ENCODE results near the gene EDEM3. TPM values are rescaled to one million over a fixed set of nuclear protein-coding genes. Genes with fewer than 3 reads are reported as not detected.

Gene EDEM3
- total and polyA plus RNA-seq, 2 of the 8 experiments (the other 6 are each of a cell fraction or from before 2014, with no cell fraction given), result 1.6 to 14.0 TPM

GRCh38 chr1:184734980-184735379 lies 19.7 kb downstream of the EDEM3 start:
- Histone ChIP-seq H2BK120ac (replicated peaks; ENCODE audit: low read depth, low read length) (no peak overlapping the region), H2BK5ac (ENCODE audit: low read depth, low read length) (no peak overlapping the region), H3K27ac (ENCODE audit: low read depth, low read length) (no peak overlapping the region), H4K8ac (ENCODE audit: extremely low read depth, insufficient read depth, low read length) (no peak overlapping the region), H2BK15ac (ENCODE audit: low read length) (no peak overlapping the region), H3K9me3 (ENCODE audit: insufficient read depth in 2 of 2, low read depth in 1 of 2, low read length in 1 of 2) (no peaks in the 10 kb centered on the region), H3K23me2 (ENCODE audit: low read depth, low read length) (no peaks in the 10 kb centered on the region), H4K5ac (ENCODE audit: insufficient read length, low read depth, low read length) (no peak overlapping the region), H3K36me3 (ENCODE audit: control insufficient read depth in 2 of 4, insufficient read depth in 4 of 4, low read length in 3 of 4) (no peaks in the 10 kb centered on the region), H3K14ac (ENCODE audit: insufficient read length) (no peak overlapping the region), H3K4me1 (replicated peaks in 1 of 4; ENCODE audit: control insufficient read depth in 3 of 4, insufficient read depth in 4 of 4, low read length in 3 of 4) (no peaks in the 10 kb centered on the region), H2BK12ac (ENCODE audit: low read depth, low read length) (no peak overlapping the region), H3K79me2 (ENCODE audit: control insufficient read depth in 1 of 2, insufficient read depth in 2 of 2, low read length in 2 of 2) (no peaks in the 10 kb centered on the region), H3K4ac (replicated peaks; ENCODE audit: insufficient read length, low read depth, low read length) (no peak overlapping the region), H2AK5ac (ENCODE audit: low read depth, low read length) (no peak overlapping the region), H2AFZ (ENCODE audit: low read length) (no peak overlapping the region), H3K27me3 (replicated peaks in 1 of 4; ENCODE audit: control insufficient read depth in 3 of 4, extremely low read depth in 1 of 4, insufficient read depth in 3 of 4, low read length in 3 of 4) (no peaks in the 10 kb centered on the region), H3K18ac (ENCODE audit: extremely low read depth, low read length) (no peak overlapping the region), H3K4me2 (ENCODE audit: insufficient read depth in 1 of 2, low read depth in 2 of 2, low read length in 2 of 2) (no peak overlapping the region), H3K4me3 (ENCODE audit: extremely low read depth in 1 of 4, insufficient read depth in 2 of 4, low read depth in 3 of 4, low read length in 4 of 4) (no peak overlapping the region), H4K20me1 (replicated peaks in 1 of 2; ENCODE audit: control insufficient read depth in 1 of 2, insufficient read depth in 2 of 2, low read length in 2 of 2) (no peaks in the 10 kb centered on the region), H4K91ac (replicated peaks; ENCODE audit: insufficient read length, low read length) (no peak overlapping the region), H2BK20ac (ENCODE audit: low read length) (no peak overlapping the region), H3K56ac (replicated peaks; ENCODE audit: insufficient read length, low read depth, low read length) (no peak overlapping the region), H3K79me1 (ENCODE audit: low read depth, low read length) (no peaks in the 10 kb centered on the region), H3K9ac (replicated peaks in 1 of 4; ENCODE audit: extremely low read depth in 1 of 4, low read depth in 3 of 4, low read length in 3 of 4) (no peak overlapping the region), H3K23ac (ENCODE audit: insufficient read length) (no peak overlapping the region)
- FAIRE-seq (no peak), DNase-seq (ENCODE audit: low read depth in 1 of 2, low spot score in 2 of 2) (no peak)
- POLR2A ChIA-PET (ENCODE audit: partially characterized antibody), result no interaction called here
- CTCF ChIA-PET (ENCODE audit: partially characterized antibody), result interaction anchor here (0.8 to 1.0 kb wide), 2 partner anchors 19 to 161 kb away, joined by 3 read pairs; no protein-coding TSS in a partner anchor
- TF ChIP-seq TAF1 (IDR thresholded peaks at IDR 0.05; ENCODE audit: low read depth, low read length) (no peak), BRCA1 (IDR thresholded peaks at IDR 0.05; ENCODE audit: low read depth, low read length) (no peak), SP2 (IDR thresholded peaks at IDR 0.05; ENCODE audit: low read length) (no peak), JUN (IDR thresholded peaks at IDR 0.05; ENCODE audit: low read depth, low read length) (no peak), RNF2 (IDR thresholded peaks at IDR 0.05; ENCODE audit: borderline replicate concordance, low read depth, low read length, missing control alignments, poor library complexity, severe bottlenecking) (no peak), FOSL1 (IDR thresholded peaks at IDR 0.05; ENCODE audit: insufficient read depth, low read depth, low read length) (no peak), RFX5 (IDR thresholded peaks at IDR 0.05; ENCODE audit: borderline replicate concordance, low read depth, low read length) (no peak), CHD2 (IDR thresholded peaks at IDR 0.05; ENCODE audit: low read length) (no peak), SAP30 (IDR thresholded peaks at IDR 0.05; ENCODE audit: insufficient read depth, insufficient replicate concordance, low read length) (no peak), BACH1 (IDR thresholded peaks at IDR 0.05; ENCODE audit: low read length) (no peak), TBP (IDR thresholded peaks at IDR 0.05; ENCODE audit: low read depth, low read length) (no peak), ASH2L (IDR thresholded peaks at IDR 0.05; ENCODE audit: low read length) (no peak), GTF2F1 (IDR thresholded peaks at IDR 0.05; ENCODE audit: borderline replicate concordance, low read depth, low read length) (no peak), KDM5A (IDR thresholded peaks at IDR 0.05; ENCODE audit: low read length) (no peak), BCL11A (IDR thresholded peaks at IDR 0.05; ENCODE audit: low read depth in 2 of 2, low read length in 2 of 2) (no peak), SUZ12 (IDR thresholded peaks at IDR 0.05; ENCODE audit: low read length) (no peak)

Data from H1 (cell line).